Kidney epithelial cell (primary cell): ENCODE measurements around the gene LMCD1. TPM values are rescaled to one million over a fixed set of nuclear protein-coding genes. Genes with fewer than 3 reads are reported as not detected.

ENCODE experiments used
- DNase-seq: peaks from one replicate; pipeline ENCODE4 v3.0.0-alpha.2; 2010; ENCODE audit warnings: low read depth
- H3K27me3 ChIP-seq: 2 replicates; pipeline ENCODE4 v1.6.0; 2011; ENCODE audit warnings: low read length; ENCODE audit not compliant: control insufficient read depth, insufficient read depth
- H3K36me3 ChIP-seq: 2 replicates; pipeline ENCODE4 v1.5.1; 2011; ENCODE audit warnings: low read length; ENCODE audit not compliant: control insufficient read depth, insufficient read depth
- H3K4me3 ChIP-seq: 2 replicates; pipeline ENCODE4 v1.5.1; 2011; ENCODE audit warnings: low read depth, mild to moderate bottlenecking, control low read depth, low read length
- CTCF ChIP-seq: IDR thresholded peaks from 2 replicates; pipeline ENCODE4 v1.5.1; 2011; ENCODE audit warnings: mild to moderate bottlenecking, moderate library complexity, low read length, control low read depth, inconsistent platforms; ENCODE audit not compliant: insufficient read depth, poor library complexity, severe bottlenecking
- total RNA-seq: library from RNA; depleted of rRNA; stranded (reverse); fragments of >200 nt; gene quantifications from 2 replicates; pipeline ENCODE4 v1.2.3, GENCODE V29; 2015

Gene LMCD1
- total RNA-seq, 1 donor from 2014 or later, result 264 TPM

GRCh38 chr3:8563146-8563545 lies 61.5 kb downstream of the LMCD1 start:
- Histone ChIP-seq H3K4me3 (no peak overlapping the region), H3K36me3 (peaks cover 3% of the 10 kb centered on the region), H3K27me3 (no peaks in the 10 kb centered on the region)
- DNase-seq, result no peak
- TF ChIP-seq CTCF, result no peak

DNA sequence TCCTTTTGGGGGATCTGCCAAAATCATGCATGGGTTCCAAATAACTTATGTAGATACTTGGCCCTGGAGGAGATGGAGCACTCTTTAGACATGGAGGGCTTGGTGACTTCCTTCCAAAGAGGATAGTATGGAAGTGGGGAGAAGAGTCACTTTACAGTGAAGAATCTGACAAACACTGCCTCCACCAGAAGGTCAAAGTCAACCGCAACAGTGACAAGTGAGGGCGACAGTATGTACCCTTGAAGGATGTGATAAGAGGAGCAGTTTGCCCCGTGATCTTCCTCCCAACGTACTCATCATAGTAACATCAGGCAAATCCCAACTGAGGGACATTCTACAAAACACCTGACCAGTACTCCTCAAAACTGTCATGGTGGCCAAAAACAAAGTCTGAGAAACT lies 62.0 kb downstream of the LMCD1 start:
- no peak for TF ChIP-seq CTCF
- no peak for DNase-seq
- no peaks in the 10 kb centered on the region for H3K27me3 ChIP-seq
- H3K4me3 ChIP-seq, result no peak overlapping the region
- H3K36me3 ChIP-seq, result peaks cover 5% of the 10 kb centered on the region

DNA sequence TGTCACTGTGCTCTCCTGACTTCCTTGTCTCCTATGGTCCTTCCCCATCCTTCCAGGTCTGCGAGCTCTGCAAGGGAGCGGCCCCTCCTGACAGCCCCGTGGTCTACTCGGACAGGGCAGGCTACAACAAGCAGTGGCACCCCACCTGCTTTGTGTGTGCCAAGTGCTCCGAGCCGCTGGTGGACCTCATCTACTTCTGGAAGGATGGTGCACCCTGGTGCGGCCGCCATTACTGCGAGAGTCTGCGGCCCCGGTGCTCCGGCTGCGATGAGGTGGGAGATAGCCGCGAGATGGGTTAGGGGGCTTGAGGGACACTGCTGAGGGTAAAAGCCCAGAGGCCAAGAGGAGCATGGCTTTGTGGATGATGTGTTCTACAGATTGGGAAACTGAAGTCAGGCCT lies 63.8 kb downstream of the LMCD1 start:
- Histone ChIP-seq H3K4me3 (no peak overlapping the region), H3K27me3 (no peaks in the 10 kb centered on the region), H3K36me3 (peaks cover 5% of the 10 kb centered on the region)
- DNase-seq, result no peak
- no peak for TF ChIP-seq CTCF

DNA sequence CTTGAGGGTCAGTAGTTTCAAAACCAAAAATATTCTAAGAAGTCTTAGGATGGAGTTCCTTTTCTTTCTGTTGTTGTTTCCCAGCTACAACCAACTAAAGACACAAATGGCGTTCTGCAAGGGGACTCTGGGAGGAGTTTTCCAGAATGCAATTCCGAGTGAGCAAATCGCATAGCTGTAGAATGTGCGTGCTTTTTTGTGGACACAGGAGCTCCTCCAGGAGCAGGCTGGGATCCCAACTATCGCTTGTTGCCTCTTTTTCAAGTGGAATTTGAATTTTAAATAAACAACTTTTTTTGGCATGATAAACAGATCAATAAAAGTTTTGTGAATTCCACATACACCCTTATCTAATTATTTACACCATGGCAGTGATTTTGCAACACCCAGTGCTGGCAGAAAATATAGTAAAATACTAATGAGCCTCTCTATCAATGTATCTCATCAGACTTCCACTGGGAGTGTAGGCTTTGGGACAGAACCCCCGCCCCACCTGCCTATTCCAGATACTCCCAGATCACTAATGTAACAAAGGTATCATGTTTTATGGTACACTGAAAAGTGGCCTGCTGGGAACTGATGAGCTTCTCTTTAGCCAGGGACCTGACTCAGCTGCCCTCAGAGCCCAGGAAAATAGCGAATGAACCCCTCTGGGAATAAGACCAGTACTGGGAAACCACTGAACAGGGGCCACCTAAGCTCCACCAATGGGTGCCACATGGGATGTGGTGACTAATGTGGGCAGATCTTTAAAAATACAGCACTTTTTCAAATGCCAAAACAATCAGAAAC lies 66.4 kb downstream of the LMCD1 start:
- peaks cover 5% of the 10 kb centered on the region for H3K36me3 ChIP-seq
- H3K27me3 ChIP-seq, result no peaks in the 10 kb centered on the region
- no peak overlapping the region for H3K4me3 ChIP-seq
- DNase-seq, result no peak
- TF ChIP-seq CTCF, result no peak

- no peak overlapping the region for H3K4me3 ChIP-seq
- no peak for DNase-seq
- no peak for TF ChIP-seq CTCF
- H3K27me3 ChIP-seq, result no peaks in the 10 kb centered on the region
- H3K36me3 ChIP-seq, result peaks cover 2% of the 10 kb centered on the region
These were observed 69.6 kb downstream of the LMCD1 start for GRCh38 chr3:8571256-8571655.
